Esophagus (tissue), 2 donors: Measurements from ENCODE around the gene INPP5E. TPM values are rescaled to one million over a fixed set of nuclear protein-coding genes. Genes with fewer than 3 reads are reported as not detected.

Experiments used
- H3K27ac ChIP-seq, 2 donors: one replicate each; pipeline ENCODE4 v1.5.1; 2013; ENCODE audit warnings: low read depth in 2 of 2, mild to moderate bottlenecking in 2 of 2, inconsistent platforms in 1 of 2, low read length in 1 of 2, moderate library complexity in 1 of 2
- H3K27me3 ChIP-seq, 2 donors: one replicate each; pipeline ENCODE4 v1.6.1; 2013; ENCODE audit warnings: low read length in 2 of 2, control low read depth in 1 of 2, mild to moderate bottlenecking in 1 of 2; ENCODE audit not compliant: insufficient read depth in 2 of 2, control insufficient read depth in 1 of 2
- H3K36me3 ChIP-seq, 2 donors: one replicate each; pipeline ENCODE4 v1.6.1; 2013; ENCODE audit warnings: low read length in 1 of 2; ENCODE audit not compliant: control insufficient read depth in 2 of 2, insufficient read depth in 2 of 2
- H3K4me1 ChIP-seq, 2 donors: one replicate each; pipeline ENCODE4 v1.6.1; 2013; ENCODE audit warnings: low read length in 1 of 2; ENCODE audit not compliant: control insufficient read depth in 2 of 2, insufficient read depth in 2 of 2
- H3K4me3 ChIP-seq, 2 donors: one replicate each; pipeline ENCODE4 v1.5.1; 2013; ENCODE audit warnings: low read length in 2 of 2, mild to moderate bottlenecking in 2 of 2, low read depth in 1 of 2, moderate library complexity in 1 of 2
- H3K9me3 ChIP-seq, 2 donors: one replicate each; pipeline ENCODE4 v1.6.1; 2013; ENCODE audit warnings: mild to moderate bottlenecking in 2 of 2, low read depth in 1 of 2, low read length in 1 of 2, moderate library complexity in 1 of 2; ENCODE audit not compliant: control insufficient read depth in 2 of 2, insufficient read depth in 1 of 2
- WGBS, 2 donors: extraction: QIAGEN DNeasy Blood & Tissue Kit; methylation state at CpG; one replicate each; pipeline ENCODE4 v1.1.7; 2013; 5-methylcytosine and 5-hydroxymethylcytosine counted together
- polyA plus RNA-seq, 2 donors: library from polyadenylated mRNA; stranded (reverse); fragments of 200-250 nt; gene quantifications; one replicate each; pipeline ENCODE4 v1.2.3, GENCODE V29; 2013
- donor health status: healthy with polysubstance abuse.
- donor health status: Bipolar disorder and iron deficiency.

INPP5E gene
- polyA plus RNA-seq, 2 donors = 6.2 to 10.5 TPM

GRCh38 chr9:136400038-136400834 is 39.4 kb downstream of the INPP5E start, which contains the start of gene SNAPC4:
TSS of gene SNAPC4 (minus strand) at chr9:136400170. CDS start at chr9:136398428, 1,742 bp downstream.
- Histone ChIP-seq H3K4me1 (peaks cover 0 to 22% of the 10 kb centered on the region in 2 donors), H3K4me3 (peak within 1 kb of the TSS; percentile 90 to 93), H3K36me3 (peaks cover 10 to 40% of the 10 kb centered on the region in 2 donors), H3K27ac (no peak within 1 kb of the TSS), H3K9me3 (no peaks in the 10 kb centered on the region), H3K27me3 (no peaks in the 10 kb centered on the region)
- WGBS, 2 donors = 5% methylated on average over 68 to 71 of the region's 71 CpGs

GRCh38 chr9:136399176-136400037 is 40.2 kb downstream of the INPP5E start:
- peaks cover 10 to 44% of the 10 kb centered on the region in 2 donors for H3K36me3 ChIP-seq

GRCh38 chr9:136398286-136398685 is 41.4 kb downstream of the INPP5E start:
- H3K4me3 ChIP-seq = no peak overlapping the region
- H3K27me3 ChIP-seq = no peaks in the 10 kb centered on the region
- no peak overlapping the region for H3K27ac ChIP-seq
- peaks cover 0 to 14% of the 10 kb centered on the region in 2 donors for H3K4me1 ChIP-seq
- WGBS, 2 donors = 91 to 92% methylated on average over 12 of the region's 12 CpGs
- H3K36me3 ChIP-seq = peaks cover 10 to 45% of the 10 kb centered on the region in 2 donors
- no peaks in the 10 kb centered on the region for H3K9me3 ChIP-seq

More at GRCh38 chr9:136399176-136400037, 40.2 kb downstream of the INPP5E start:
- Histone ChIP-seq H3K27ac (no peak overlapping the region), H3K4me1 (peaks cover 0 to 18% of the 10 kb centered on the region in 2 donors), H3K9me3 (no peaks in the 10 kb centered on the region), H3K4me3 (peak overlapping the region; percentile 90 to 93), H3K27me3 (no peaks in the 10 kb centered on the region)
- WGBS, 2 donors = 1 to 2% methylated on average over 44 to 67 of the region's 67 CpGs

- Histone ChIP-seq H3K36me3 (peaks cover 10 to 44% of the 10 kb centered on the region in 2 donors), H3K4me1 (peaks cover 0 to 14% of the 10 kb centered on the region in 2 donors), H3K27ac (no peak overlapping the region), H3K9me3 (no peaks in the 10 kb centered on the region), H3K4me3 (no peak overlapping the region), H3K27me3 (no peaks in the 10 kb centered on the region)
- WGBS, 2 donors = 71 to 81% methylated on average over 6 of the region's 6 CpGs
Measured at GRCh38 chr9:136397643-136398042, 42.0 kb downstream of the INPP5E start.

GRCh38 chr9:136396219-136396515 is 43.5 kb downstream of the INPP5E start:
- H3K4me1 ChIP-seq = peaks cover 0 to 14% of the 10 kb centered on the region in 2 donors
- no peak overlapping the region for H3K4me3 ChIP-seq
- no peaks in the 10 kb centered on the region for H3K9me3 ChIP-seq
- H3K27me3 ChIP-seq = no peaks in the 10 kb centered on the region
- H3K27ac ChIP-seq = no peak overlapping the region
- 67 to 75% methylated on average over 4 of the region's 4 CpGs for WGBS, 2 donors
- H3K36me3 ChIP-seq = peaks cover 14 to 49% of the 10 kb centered on the region in 2 donors

GRCh38 chr9:136395345-136396218 is 44.1 kb downstream of the INPP5E start:
- peaks cover 14 to 49% of the 10 kb centered on the region in 2 donors for H3K36me3 ChIP-seq
- H3K4me1 ChIP-seq = peaks cover 0 to 14% of the 10 kb centered on the region in 2 donors
- 84 to 87% methylated on average over 26 of the region's 26 CpGs for WGBS, 2 donors
- H3K27me3 ChIP-seq = no peaks in the 10 kb centered on the region
- H3K27ac ChIP-seq = no peak overlapping the region
- no peak overlapping the region for H3K4me3 ChIP-seq
- no peaks in the 10 kb centered on the region for H3K9me3 ChIP-seq

GRCh38 chr9:136395020-136395340 is 44.7 kb downstream of the INPP5E start:
- H3K4me3 ChIP-seq = no peak overlapping the region
- 92 to 93% methylated on average over 13 of the region's 13 CpGs for WGBS, 2 donors
- no peaks in the 10 kb centered on the region for H3K27me3 ChIP-seq
- H3K36me3 ChIP-seq = peaks cover 14 to 49% of the 10 kb centered on the region in 2 donors
- no peaks in the 10 kb centered on the region for H3K9me3 ChIP-seq
- peaks cover 0 to 10% of the 10 kb centered on the region in 2 donors for H3K4me1 ChIP-seq
- H3K27ac ChIP-seq = no peak overlapping the region

GRCh38 chr9:136394312-136395019 is 45.2 kb downstream of the INPP5E start:
- no peak overlapping the region for H3K27ac ChIP-seq
- peaks cover 0 to 9% of the 10 kb centered on the region in 2 donors for H3K4me1 ChIP-seq
- no peaks in the 10 kb centered on the region for H3K9me3 ChIP-seq
- H3K4me3 ChIP-seq = no peak overlapping the region
- 92 to 94% methylated on average over 21 of the region's 21 CpGs for WGBS, 2 donors
- no peaks in the 10 kb centered on the region for H3K27me3 ChIP-seq
- peaks cover 14 to 50% of the 10 kb centered on the region in 2 donors for H3K36me3 ChIP-seq
